HEK293T (cell line): Measurements from ENCODE around the gene ANKH.

Experiments
- ELF4 ChIP-seq: fragments of 450-650 bp; IDR thresholded peaks from 2 replicates; pipeline ENCODE4 v1.6.1; 2017; ENCODE audit warnings: antibody characterized with exemption
- FOXA1 ChIP-seq: fragments of 450-650 bp; IDR thresholded peaks from 2 replicates; pipeline ENCODE4 v1.6.1; 2016; ENCODE audit warnings: mild to moderate bottlenecking
- FOXM1 ChIP-seq: fragments of 450-650 bp; IDR thresholded peaks from 2 replicates; pipeline ENCODE4 v1.6.1; 2017; ENCODE audit warnings: mild to moderate bottlenecking, borderline replicate concordance
- HDGF ChIP-seq: fragments of 450-650 bp; IDR thresholded peaks from 2 replicates; pipeline ENCODE4 v1.6.1; 2017; ENCODE audit warnings: antibody characterized with exemption, borderline replicate concordance
- L3MBTL2 ChIP-seq: fragments of 450-650 bp; conservative IDR thresholded peaks from 2 replicates; pipeline ENCODE4 v1.6.1; 2016; ENCODE audit warnings: mild to moderate bottlenecking
- SP1 ChIP-seq: fragments of 450-650 bp; IDR thresholded peaks from 2 replicates; pipeline ENCODE4 v1.6.1; 2017

DNA sequence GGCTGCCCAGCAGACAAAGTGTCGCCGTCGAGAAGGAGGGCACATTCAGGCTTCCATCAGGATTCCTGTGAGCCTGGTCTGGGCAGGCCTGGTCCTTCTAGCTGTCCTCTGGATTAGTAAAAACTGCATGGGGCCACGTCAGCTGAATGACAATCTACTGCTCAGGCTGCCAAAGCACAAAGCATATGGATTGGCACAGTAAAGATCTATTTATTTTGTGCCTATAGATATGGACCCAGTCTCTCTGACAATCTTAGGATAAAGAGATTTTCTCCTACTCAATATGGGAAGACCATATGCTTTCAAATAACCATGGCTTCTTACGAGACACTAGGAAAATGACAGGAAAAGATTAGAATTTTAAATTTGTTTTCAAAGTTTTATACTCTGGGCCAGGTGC is 24.1 kb downstream of the ANKH start:
- TF ChIP-seq HDGF = no peak
- no peak for TF ChIP-seq FOXA1
- TF ChIP-seq FOXM1 = no peak
- TF ChIP-seq ELF4 = no peak
- no peak for TF ChIP-seq SP1
- TF ChIP-seq L3MBTL2 = no peak
